Neutrophil (primary cell): ENCODE results near the gene L3MBTL1.

ENCODE experiments used
- H3K27ac ChIP-seq: fragments of 200-600 bp; sonication (generic); 2 replicates; pipeline ENCODE4 v1.5.1; 2016; ENCODE audit warnings: mild to moderate bottlenecking, moderate library complexity
- H3K27me3 ChIP-seq: fragments of 200-600 bp; sonication (generic); 2 replicates; pipeline ENCODE4 v1.6.0; 2016; ENCODE audit warnings: mild to moderate bottlenecking
- H3K36me3 ChIP-seq: fragments of 200-600 bp; sonication (generic); 2 replicates; pipeline ENCODE4 v1.5.1; 2017
- H3K4me1 ChIP-seq, 2 experiments: fragments of 200-600 bp in 1 of 2; sonication (generic) in 1 of 2; 1 replicate in 1 of 2; 2 replicates in 1 of 2; pipeline versions ENCODE4 v1.5.1 to v1.6.1; 2013 to 2016; ENCODE audit warnings: low read depth in 1 of 2, low read length in 1 of 2, mild to moderate bottlenecking in 1 of 2, moderate library complexity in 1 of 2; ENCODE audit not compliant: control insufficient read depth in 1 of 2, insufficient read depth in 1 of 2
- H3K4me3 ChIP-seq, 2 experiments: fragments of 200-600 bp in 1 of 2; sonication (generic) in 1 of 2; 1 replicate in 1 of 2; 2 replicates in 1 of 2; pipeline ENCODE4 v1.5.1; 2013 to 2016; ENCODE audit warnings: low read depth in 1 of 2, low read length in 1 of 2, mild to moderate bottlenecking in 1 of 2, moderate library complexity in 1 of 2
- H3K9me3 ChIP-seq: fragments of 200-600 bp; sonication (generic); 2 replicates; pipeline ENCODE4 v1.5.1; 2016
- CTCF ChIP-seq: fragments of 200-600 bp; sonication (generic); IDR thresholded peaks from 2 replicates; pipeline ENCODE4 v1.5.1; 2016; ENCODE audit warnings: antibody characterized with exemption

L3MBTL1 gene

GRCh38 chr20:43533060-43533459 is 25.6 kb downstream of the L3MBTL1 start:
- Histone ChIP-seq H3K9me3 (no peaks in the 10 kb centered on the region), H3K27ac (no peak overlapping the region), H3K36me3 (peaks cover 3% of the 10 kb centered on the region), H3K27me3 (no peaks in the 10 kb centered on the region), H3K4me1 (peaks cover 15 to 16% of the 10 kb centered on the region in 2 experiments), H3K4me3 (no peak overlapping the region)
- no peak for TF ChIP-seq CTCF

GRCh38 chr20:43534016-43534415 is 26.5 kb downstream of the L3MBTL1 start:
- Histone ChIP-seq H3K27ac (no peak overlapping the region), H3K9me3 (no peaks in the 10 kb centered on the region), H3K4me3 (no peak overlapping the region), H3K4me1 (peaks cover 23 to 25% of the 10 kb centered on the region in 2 experiments), H3K27me3 (no peaks in the 10 kb centered on the region), H3K36me3 (peaks cover 3% of the 10 kb centered on the region)
- no peak for TF ChIP-seq CTCF

GRCh38 chr20:43534791-43535350 is 27.4 kb downstream of the L3MBTL1 start:
- H3K4me1 ChIP-seq: peaks cover 23 to 25% of the 10 kb centered on the region in 2 experiments
- H3K36me3 ChIP-seq: peaks cover 4% of the 10 kb centered on the region
- no peaks in the 10 kb centered on the region for H3K9me3 ChIP-seq
- H3K27ac ChIP-seq: no peak overlapping the region
- H3K27me3 ChIP-seq: no peaks in the 10 kb centered on the region
- TF ChIP-seq CTCF: no peak
- H3K4me3 ChIP-seq: no peak overlapping the region

- H3K4me1 ChIP-seq: peaks cover 23 to 25% of the 10 kb centered on the region in 2 experiments
- H3K27me3 ChIP-seq: no peaks in the 10 kb centered on the region
- H3K27ac ChIP-seq: no peak overlapping the region
- H3K4me3 ChIP-seq: no peak overlapping the region
- no peak for TF ChIP-seq CTCF
- no peaks in the 10 kb centered on the region for H3K9me3 ChIP-seq
- H3K36me3 ChIP-seq: peaks cover 10% of the 10 kb centered on the region
These were observed 28.0 kb downstream of the L3MBTL1 start for GRCh38 chr20:43535370-43536004.

- peak overlapping the region; percentile 81 for H3K27ac ChIP-seq
These were observed 28.7 kb downstream of the L3MBTL1 start for GRCh38 chr20:43536041-43536816.

More at GRCh38 chr20:43536041-43536816, 28.7 kb downstream of the L3MBTL1 start:
- peaks cover 15% of the 10 kb centered on the region for H3K36me3 ChIP-seq
- H3K4me1 ChIP-seq: peaks cover 23 to 25% of the 10 kb centered on the region in 2 experiments
- TF ChIP-seq CTCF: no peak
- H3K9me3 ChIP-seq: no peaks in the 10 kb centered on the region
- H3K4me3 ChIP-seq: no peak overlapping the region
- H3K27me3 ChIP-seq: no peaks in the 10 kb centered on the region
